CD8-positive, alpha-beta memory T cell (primary cell): ENCODE data around the gene SPI1. TPM values are rescaled to one million over a fixed set of nuclear protein-coding genes. Genes with fewer than 3 reads are reported as not detected.

ENCODE experiments used
- CTCF ChIA-PET: fragments of 350-600 bp; sonication (Branson Sonifier 250); formaldehyde crosslinking; loops from one replicate; lab custom pipeline; 2021; ENCODE audit warnings: antibody characterized with exemption; lab: Charles Lee
- POLR2A ChIA-PET: fragments of 350-600 bp; sonication (Branson Sonifier 250); formaldehyde crosslinking; loops from one replicate; lab custom pipeline; 2021; ENCODE audit warnings: antibody characterized with exemption; lab: Charles Lee
- DNase-seq, 5 donors: peaks; one replicate each; pipeline versions ENCODE4 v3.0.0 to v3.0.0-alpha.2; 2020 to 2022; ENCODE audit warnings: mixed read lengths in 1 of 5
- H3K27ac ChIP-seq: one replicate; pipeline ENCODE4 v1.7.0; 2013; ENCODE audit warnings: low read depth, mild to moderate bottlenecking, low read length, moderate library complexity
- H3K27me3 ChIP-seq: 2 replicates; pipeline ENCODE4 v1.7.0; 2013; ENCODE audit warnings: low read length, mild to moderate bottlenecking; ENCODE audit not compliant: insufficient read depth, poor library complexity, severe bottlenecking
- H3K36me3 ChIP-seq: 2 replicates; pipeline ENCODE4 v1.7.0; 2013; ENCODE audit warnings: mild to moderate bottlenecking, low read length, moderate library complexity; ENCODE audit not compliant: insufficient read depth
- H3K4me1 ChIP-seq: 2 replicates; pipeline ENCODE4 v1.7.0; 2013; ENCODE audit warnings: mild to moderate bottlenecking, low read length, moderate library complexity; ENCODE audit not compliant: insufficient read depth
- H3K4me3 ChIP-seq: 2 replicates; pipeline ENCODE4 v1.7.0; 2013; ENCODE audit warnings: mild to moderate bottlenecking, low read length
- H3K9me3 ChIP-seq: 2 replicates; pipeline ENCODE4 v1.7.0; 2013; ENCODE audit warnings: mild to moderate bottlenecking, low read length
- H3K27ac Mint-ChIP-seq, 8 donors: one replicate each; pipeline ENCODE4 v1.8.0; 2020 to 2021; ENCODE audit warnings: mixed read lengths in 8 of 8, mild to moderate bottlenecking in 6 of 8, inconsistent platforms in 3 of 8, moderate library complexity in 3 of 8
- H3K27me3 Mint-ChIP-seq, 2 donors: one replicate each; pipeline ENCODE4 v1.8.0; 2020 to 2021; ENCODE audit warnings: mixed read lengths in 2 of 2, mild to moderate bottlenecking in 1 of 2, moderate library complexity in 1 of 2
- H3K36me3 Mint-ChIP-seq, 3 donors: one replicate each; pipeline ENCODE4 v1.8.0; 2020 to 2021; ENCODE audit warnings: mixed read lengths in 3 of 3, inconsistent platforms in 1 of 3, mild to moderate bottlenecking in 1 of 3
- H3K4me1 Mint-ChIP-seq, 3 donors: one replicate each; pipeline ENCODE4 v1.8.0; 2020 to 2021; ENCODE audit warnings: mixed read lengths in 3 of 3, inconsistent platforms in 1 of 3, mild to moderate bottlenecking in 1 of 3
- H3K4me3 Mint-ChIP-seq, 7 donors: one replicate each; pipeline ENCODE4 v1.8.0; 2020 to 2021; ENCODE audit warnings: mixed read lengths in 7 of 7, mild to moderate bottlenecking in 6 of 7, moderate library complexity in 4 of 7, inconsistent platforms in 2 of 7
- H3K9me3 Mint-ChIP-seq, 5 donors: one replicate each; pipeline ENCODE4 v1.8.0; 2020 to 2022; ENCODE audit warnings: mixed read lengths in 5 of 5, mild to moderate bottlenecking in 3 of 5, moderate library complexity in 2 of 5, inconsistent platforms in 1 of 5
- polyA plus RNA-seq: library from polyadenylated mRNA; unstranded; fragments of 300-500 nt; fragmentation: Illumina TruSeq; gene quantifications from one replicate; pipeline ENCODE4 v1.2.3, GENCODE V29; 2021
- total RNA-seq, 2 experiments: library from RNA; stranded (reverse); gene quantifications; one replicate each; pipeline ENCODE4 v1.2.3, GENCODE V29; 2021

Gene SPI1
- total and polyA plus RNA-seq, 3 experiments from 2014 or later = 1.8 to 2.0 TPM; not detected in 1

GRCh38 chr11:47373876-47374719 lies 4.2 kb downstream of the SPI1 start:
- POLR2A ChIA-PET = interaction anchor here (0.7 to 1.2 kb wide), 4 partner anchors 20 to 968 kb away, joined by 3 to 4 read pairs (median 3); no protein-coding TSS in a partner anchor
- peaks cover 0 to 5% of the 10 kb centered on the region in 2 donors for H3K27me3 Mint-ChIP-seq

DNA sequence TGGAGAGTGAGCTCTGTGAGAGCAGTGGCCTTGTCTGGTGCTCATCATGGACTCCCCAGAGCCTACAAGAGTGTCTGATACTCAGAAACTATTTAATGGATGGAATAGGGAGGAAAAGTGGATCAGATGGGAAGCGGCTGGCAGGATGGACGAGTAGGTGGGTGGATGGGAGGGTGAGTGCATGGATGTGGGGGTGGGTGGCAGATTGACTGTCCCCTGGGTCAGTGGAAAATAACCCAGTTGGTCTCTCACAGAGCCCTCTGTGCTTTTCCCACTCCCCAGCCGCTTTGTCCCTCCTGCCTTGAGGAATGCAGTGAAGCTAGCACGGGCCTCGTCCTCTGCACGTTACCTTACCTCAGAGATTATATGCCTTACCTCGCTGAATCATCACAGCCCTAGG lies 5.9 kb downstream of the SPI1 start:
- Histone ChIP-seq H3K4me3 (no peak overlapping the region), H3K36me3 (no peaks in the 10 kb centered on the region), H3K27ac (no peak overlapping the region), H3K4me1 (peaks cover 3% of the 10 kb centered on the region), H3K27me3 (no peaks in the 10 kb centered on the region), H3K9me3 (no peaks in the 10 kb centered on the region)
- Mint-ChIP-seq H3K27ac (peak overlapping the region in 1 of 8 donors; percentile 36), H3K36me3 (no peaks in the 10 kb centered on the region), H3K4me3 (no peak overlapping the region), H3K9me3 (no peaks in the 10 kb centered on the region), H3K27me3 (peaks cover 0 to 5% of the 10 kb centered on the region in 2 donors), H3K4me1 (peaks cover 0 to 2% (median 0%) of the 10 kb centered on the region in 3 donors)
- CTCF ChIA-PET = interaction anchor here (1.1 to 5.2 kb wide), 6 partner anchors 18 to 82 kb away, joined by 3 to 129 read pairs (median 46); partner anchors contain the start of gene SLC39A13
- no peak for DNase-seq
- POLR2A ChIA-PET = interaction anchor here (0.6 kb wide), 1 partner anchor 74 kb away, joined by 6 read pairs; no protein-coding TSS in a partner anchor

More at GRCh38 chr11:47373876-47374719, 4.2 kb downstream of the SPI1 start:
- Histone ChIP-seq H3K4me3 (no peak overlapping the region), H3K36me3 (no peaks in the 10 kb centered on the region), H3K4me1 (peaks cover 3% of the 10 kb centered on the region), H3K27me3 (no peaks in the 10 kb centered on the region), H3K27ac (no peak overlapping the region), H3K9me3 (no peaks in the 10 kb centered on the region)
- peak; percentile 75 to 90 (median 80) for DNase-seq
- CTCF ChIA-PET = interaction anchor here (0.6 to 5.2 kb wide), 31 partner anchors 9 to 479 kb away, joined by 3 to 129 read pairs (median 5); partner anchors contain the start of genes ACP2, DDB2, KBTBD4 and RAPSN
- no peaks in the 10 kb centered on the region for H3K9me3 Mint-ChIP-seq
- H3K27ac Mint-ChIP-seq = peak overlapping the region in 4 of 8 donors; percentile 15 to 63 (median 42)
- peaks cover 0 to 2% (median 0%) of the 10 kb centered on the region in 3 donors for H3K4me1 Mint-ChIP-seq
- H3K36me3 Mint-ChIP-seq = no peaks in the 10 kb centered on the region
- no peak overlapping the region for H3K4me3 Mint-ChIP-seq

DNA sequence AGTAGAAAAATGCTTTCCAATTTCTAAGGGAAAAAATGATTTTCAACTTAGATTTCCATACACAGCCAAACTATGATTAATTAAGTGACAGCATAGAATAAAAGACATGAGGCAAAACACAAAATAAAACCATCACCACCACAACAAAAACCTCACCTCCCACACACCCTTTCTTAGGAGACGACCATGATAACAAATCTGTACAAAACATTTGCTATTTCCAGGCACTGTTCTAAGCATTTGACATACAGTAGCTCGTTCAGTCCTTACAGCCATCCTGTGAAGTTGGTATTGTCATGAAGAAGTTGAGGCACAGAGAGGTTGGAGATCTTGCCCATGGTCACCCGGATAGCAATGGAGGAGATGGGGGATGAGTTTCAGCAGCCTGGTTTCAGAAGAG lies 8.7 kb downstream of the SPI1 start:
- peaks cover 3% of the 10 kb centered on the region for H3K4me1 ChIP-seq
- H3K4me3 Mint-ChIP-seq = no peak overlapping the region

DNA sequence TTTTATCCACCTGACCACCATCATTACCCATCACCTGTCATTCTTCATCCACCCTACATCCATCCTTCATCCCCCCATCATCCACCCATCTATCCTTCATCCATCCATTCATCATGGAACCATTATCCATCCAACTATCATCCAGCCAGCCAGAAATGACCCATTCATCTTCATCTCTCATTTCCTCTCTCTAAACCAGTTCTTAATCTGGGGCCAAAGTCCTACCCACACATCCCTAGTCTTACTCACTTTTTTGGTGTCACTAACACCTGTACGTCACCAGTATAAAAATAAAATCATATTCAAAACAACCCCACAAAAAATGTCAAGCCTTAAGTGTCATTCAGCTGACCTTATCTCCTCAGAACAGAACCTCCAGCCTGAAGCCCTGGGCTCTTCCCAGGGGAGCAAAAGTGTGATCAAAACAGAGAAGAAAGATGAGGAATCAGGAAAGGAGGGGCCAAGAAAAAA lies 12.3 kb downstream of the SPI1 start:
- Histone ChIP-seq H3K27me3 (no peaks in the 10 kb centered on the region), H3K9me3 (no peaks in the 10 kb centered on the region), H3K4me1 (no peaks in the 10 kb centered on the region), H3K36me3 (no peaks in the 10 kb centered on the region), H3K4me3 (no peak overlapping the region), H3K27ac (no peak overlapping the region)
- Mint-ChIP-seq H3K27ac (peak overlapping the region in 2 of 8 donors; percentile 2 to 10), H3K4me3 (no peak overlapping the region), H3K9me3 (no peaks in the 10 kb centered on the region), H3K4me1 (no peaks in the 10 kb centered on the region), H3K27me3 (peaks cover 11 to 12% of the 10 kb centered on the region in 2 donors), H3K36me3 (no peaks in the 10 kb centered on the region)
- no peak for DNase-seq
- CTCF ChIA-PET = no interaction called here
- POLR2A ChIA-PET = no interaction called here

More for the DNA sequence above, 8.7 kb downstream of the SPI1 start:
- Histone ChIP-seq H3K36me3 (no peaks in the 10 kb centered on the region), H3K4me3 (no peak overlapping the region), H3K27ac (no peak overlapping the region), H3K9me3 (no peaks in the 10 kb centered on the region), H3K27me3 (no peaks in the 10 kb centered on the region)
- CTCF ChIA-PET = no interaction called here
- peaks cover 9 to 11% of the 10 kb centered on the region in 2 donors for H3K27me3 Mint-ChIP-seq
- POLR2A ChIA-PET = interaction anchor here (0.5 to 0.7 kb wide), 2 partner anchors 110 to 810 kb away, joined by 3 read pairs; no protein-coding TSS in a partner anchor
- DNase-seq = no peak
- H3K36me3 Mint-ChIP-seq = no peaks in the 10 kb centered on the region
- H3K27ac Mint-ChIP-seq = peak overlapping the region in 1 of 8 donors; percentile 21
- peaks cover 0 to 2% (median 0%) of the 10 kb centered on the region in 3 donors for H3K4me1 Mint-ChIP-seq
- H3K9me3 Mint-ChIP-seq = no peaks in the 10 kb centered on the region

DNA sequence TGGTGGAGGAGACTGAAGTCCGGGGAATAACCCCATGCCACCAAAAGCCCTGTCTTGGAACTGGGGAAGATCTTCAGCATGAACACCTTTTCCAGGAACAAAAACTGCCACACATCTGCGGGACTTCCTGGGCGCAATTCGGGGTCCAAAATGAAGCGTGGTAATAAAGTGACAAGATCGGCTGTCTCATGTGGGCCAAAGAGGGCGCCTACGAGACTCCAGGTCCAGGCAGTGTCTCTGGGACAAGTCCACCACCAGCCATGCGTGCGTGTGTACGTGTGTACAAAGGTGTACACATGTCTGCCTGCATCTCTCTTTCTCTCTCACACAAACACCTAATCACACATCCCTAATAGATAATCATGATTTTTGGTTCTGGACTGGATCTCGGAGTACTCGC lies 16.9 kb downstream of the SPI1 start:
- Mint-ChIP-seq H3K9me3 (no peaks in the 10 kb centered on the region), H3K27me3 (peaks cover 5 to 12% of the 10 kb centered on the region in 2 donors), H3K36me3 (no peaks in the 10 kb centered on the region), H3K4me3 (no peak overlapping the region), H3K27ac (peak overlapping the region in 1 of 8 donors; percentile 25), H3K4me1 (peaks cover 0 to 2% (median 0%) of the 10 kb centered on the region in 3 donors)
- CTCF ChIA-PET = interaction anchor here (4.8 kb wide), 1 partner anchor 13 kb away, joined by 13 read pairs; no protein-coding TSS in a partner anchor
- no peaks in the 10 kb centered on the region for H3K4me1 ChIP-seq
- no peaks in the 10 kb centered on the region for H3K36me3 ChIP-seq
- H3K27me3 ChIP-seq = no peaks in the 10 kb centered on the region
- no peak for DNase-seq
- H3K4me3 ChIP-seq = no peak overlapping the region
- no peaks in the 10 kb centered on the region for H3K9me3 ChIP-seq
- POLR2A ChIA-PET = no interaction called here
- no peak overlapping the region for H3K27ac ChIP-seq

- no peak overlapping the region for H3K4me3 ChIP-seq
- no peak overlapping the region for H3K27ac ChIP-seq
- Mint-ChIP-seq H3K9me3 (no peaks in the 10 kb centered on the region), H3K27ac (no peak overlapping the region), H3K36me3 (no peaks in the 10 kb centered on the region), H3K27me3 (peaks cover 0 to 7% of the 10 kb centered on the region in 2 donors), H3K4me1 (peaks cover 0 to 2% (median 0%) of the 10 kb centered on the region in 3 donors), H3K4me3 (no peak overlapping the region)
- no peaks in the 10 kb centered on the region for H3K9me3 ChIP-seq
- H3K4me1 ChIP-seq = no peaks in the 10 kb centered on the region
- DNase-seq = no peak
- POLR2A ChIA-PET = no interaction called here
- CTCF ChIA-PET = interaction anchor here (4.8 kb wide), 1 partner anchor 14 kb away, joined by 13 read pairs; no protein-coding TSS in a partner anchor
- H3K36me3 ChIP-seq = no peaks in the 10 kb centered on the region
- no peaks in the 10 kb centered on the region for H3K27me3 ChIP-seq
Observed at GRCh38 chr11:47360341-47360740, 18.0 kb downstream of the SPI1 start.

GRCh38 chr11:47359586-47359985 lies 18.8 kb downstream of the SPI1 start:
- Histone ChIP-seq H3K27ac (no peak overlapping the region), H3K36me3 (no peaks in the 10 kb centered on the region), H3K9me3 (no peaks in the 10 kb centered on the region), H3K4me1 (no peaks in the 10 kb centered on the region), H3K27me3 (no peaks in the 10 kb centered on the region), H3K4me3 (no peak overlapping the region)
- Mint-ChIP-seq H3K36me3 (no peaks in the 10 kb centered on the region), H3K27me3 (peaks cover 0 to 3% of the 10 kb centered on the region in 2 donors), H3K4me1 (peaks cover 0 to 2% (median 0%) of the 10 kb centered on the region in 3 donors), H3K27ac (peak overlapping the region in 1 of 8 donors; percentile 67), H3K9me3 (no peaks in the 10 kb centered on the region), H3K4me3 (peak overlapping the region in 1 of 7 donors; percentile 54)
- DNase-seq = no peak
- ChIA-PET CTCF (no interaction called here), POLR2A (no interaction called here)
